ENCODE data around the gene STT3A. TPM values are rescaled to one million over a fixed set of nuclear protein-coding genes. Genes with fewer than 3 reads are reported as not detected.

The STT3A gene
- total and polyA plus RNA-seq, 2 experiments from 2014 or later: 91.7 to 156 TPM

GRCh38 chr11:125578783-125579182 is 13.9 kb upstream of the STT3A start (continued):
- TF ChIP-seq, protein P1, sequence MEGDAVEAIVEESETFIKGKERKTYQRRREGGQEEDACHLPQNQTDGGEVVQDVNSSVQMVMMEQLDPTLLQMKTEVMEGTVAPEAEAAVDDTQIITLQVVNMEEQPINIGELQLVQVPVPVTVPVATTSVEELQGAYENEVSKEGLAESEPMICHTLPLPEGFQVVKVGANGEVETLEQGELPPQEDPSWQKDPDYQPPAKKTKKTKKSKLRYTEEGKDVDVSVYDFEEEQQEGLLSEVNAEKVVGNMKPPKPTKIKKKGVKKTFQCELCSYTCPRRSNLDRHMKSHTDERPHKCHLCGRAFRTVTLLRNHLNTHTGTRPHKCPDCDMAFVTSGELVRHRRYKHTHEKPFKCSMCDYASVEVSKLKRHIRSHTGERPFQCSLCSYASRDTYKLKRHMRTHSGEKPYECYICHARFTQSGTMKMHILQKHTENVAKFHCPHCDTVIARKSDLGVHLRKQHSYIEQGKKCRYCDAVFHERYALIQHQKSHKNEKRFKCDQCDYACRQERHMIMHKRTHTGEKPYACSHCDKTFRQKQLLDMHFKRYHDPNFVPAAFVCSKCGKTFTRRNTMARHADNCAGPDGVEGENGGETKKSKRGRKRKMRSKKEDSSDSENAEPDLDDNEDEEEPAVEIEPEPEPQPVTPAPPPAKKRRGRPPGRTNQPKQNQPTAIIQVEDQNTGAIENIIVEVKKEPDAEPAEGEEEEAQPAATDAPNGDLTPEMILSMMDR (conservative IDR thresholded peaks at IDR 0.05; ENCODE audit: low read depth in 2 of 2): no peak
- no peak for TF ChIP-seq ZNF114 (CRISPR knock-in tag; IDR thresholded peaks at IDR 0.05)
- TF ChIP-seq EZH2 (IDR thresholded peaks at IDR 0.05; ENCODE audit: low read depth, unreplicated experiment): no peak

- Histone ChIP-seq H3K4me3 (no peak overlapping the region), H3K27me3 (ENCODE audit: insufficient read depth) (no peaks in the 10 kb centered on the region), H3K4me1 (ENCODE audit: insufficient read depth) (no peaks in the 10 kb centered on the region), H2AFZ (no peak overlapping the region), H3K36me3 (ENCODE audit: insufficient read depth) (peaks cover 82% of the 10 kb centered on the region), H3F3A (replicated peaks; ENCODE audit: low read depth) (no peaks in the 10 kb centered on the region), H4K20me1 (replicated peaks; ENCODE audit: insufficient read depth) (peaks cover 10% of the 10 kb centered on the region; the same call in 1 of the 2 replicates), H3K27ac (ENCODE audit: low read depth) (no peak overlapping the region), H3K4me2 (no peak overlapping the region), H3K9me2 (ENCODE audit: insufficient read depth) (no peaks in the 10 kb centered on the region), H3K79me2 (replicated peaks; ENCODE audit: insufficient read depth) (no peaks in the 10 kb centered on the region)
- H3K4me1 Mint-ChIP-seq: no peaks in the 10 kb centered on the region
- no peak for DNase-seq (ENCODE audit: low spot score)
- no peak overlapping the region for H3K27ac Mint-ChIP-seq
- no peak for ATAC-seq
- no peak for TF ChIP-seq EZH2phosphoT487 (IDR thresholded peaks at IDR 0.05; ENCODE audit: unreplicated experiment)
- TF ChIP-seq ZNF331 (CRISPR knock-in tag; IDR thresholded peaks at IDR 0.05; ENCODE audit: low read depth): no peak
- TF ChIP-seq, protein P2, sequence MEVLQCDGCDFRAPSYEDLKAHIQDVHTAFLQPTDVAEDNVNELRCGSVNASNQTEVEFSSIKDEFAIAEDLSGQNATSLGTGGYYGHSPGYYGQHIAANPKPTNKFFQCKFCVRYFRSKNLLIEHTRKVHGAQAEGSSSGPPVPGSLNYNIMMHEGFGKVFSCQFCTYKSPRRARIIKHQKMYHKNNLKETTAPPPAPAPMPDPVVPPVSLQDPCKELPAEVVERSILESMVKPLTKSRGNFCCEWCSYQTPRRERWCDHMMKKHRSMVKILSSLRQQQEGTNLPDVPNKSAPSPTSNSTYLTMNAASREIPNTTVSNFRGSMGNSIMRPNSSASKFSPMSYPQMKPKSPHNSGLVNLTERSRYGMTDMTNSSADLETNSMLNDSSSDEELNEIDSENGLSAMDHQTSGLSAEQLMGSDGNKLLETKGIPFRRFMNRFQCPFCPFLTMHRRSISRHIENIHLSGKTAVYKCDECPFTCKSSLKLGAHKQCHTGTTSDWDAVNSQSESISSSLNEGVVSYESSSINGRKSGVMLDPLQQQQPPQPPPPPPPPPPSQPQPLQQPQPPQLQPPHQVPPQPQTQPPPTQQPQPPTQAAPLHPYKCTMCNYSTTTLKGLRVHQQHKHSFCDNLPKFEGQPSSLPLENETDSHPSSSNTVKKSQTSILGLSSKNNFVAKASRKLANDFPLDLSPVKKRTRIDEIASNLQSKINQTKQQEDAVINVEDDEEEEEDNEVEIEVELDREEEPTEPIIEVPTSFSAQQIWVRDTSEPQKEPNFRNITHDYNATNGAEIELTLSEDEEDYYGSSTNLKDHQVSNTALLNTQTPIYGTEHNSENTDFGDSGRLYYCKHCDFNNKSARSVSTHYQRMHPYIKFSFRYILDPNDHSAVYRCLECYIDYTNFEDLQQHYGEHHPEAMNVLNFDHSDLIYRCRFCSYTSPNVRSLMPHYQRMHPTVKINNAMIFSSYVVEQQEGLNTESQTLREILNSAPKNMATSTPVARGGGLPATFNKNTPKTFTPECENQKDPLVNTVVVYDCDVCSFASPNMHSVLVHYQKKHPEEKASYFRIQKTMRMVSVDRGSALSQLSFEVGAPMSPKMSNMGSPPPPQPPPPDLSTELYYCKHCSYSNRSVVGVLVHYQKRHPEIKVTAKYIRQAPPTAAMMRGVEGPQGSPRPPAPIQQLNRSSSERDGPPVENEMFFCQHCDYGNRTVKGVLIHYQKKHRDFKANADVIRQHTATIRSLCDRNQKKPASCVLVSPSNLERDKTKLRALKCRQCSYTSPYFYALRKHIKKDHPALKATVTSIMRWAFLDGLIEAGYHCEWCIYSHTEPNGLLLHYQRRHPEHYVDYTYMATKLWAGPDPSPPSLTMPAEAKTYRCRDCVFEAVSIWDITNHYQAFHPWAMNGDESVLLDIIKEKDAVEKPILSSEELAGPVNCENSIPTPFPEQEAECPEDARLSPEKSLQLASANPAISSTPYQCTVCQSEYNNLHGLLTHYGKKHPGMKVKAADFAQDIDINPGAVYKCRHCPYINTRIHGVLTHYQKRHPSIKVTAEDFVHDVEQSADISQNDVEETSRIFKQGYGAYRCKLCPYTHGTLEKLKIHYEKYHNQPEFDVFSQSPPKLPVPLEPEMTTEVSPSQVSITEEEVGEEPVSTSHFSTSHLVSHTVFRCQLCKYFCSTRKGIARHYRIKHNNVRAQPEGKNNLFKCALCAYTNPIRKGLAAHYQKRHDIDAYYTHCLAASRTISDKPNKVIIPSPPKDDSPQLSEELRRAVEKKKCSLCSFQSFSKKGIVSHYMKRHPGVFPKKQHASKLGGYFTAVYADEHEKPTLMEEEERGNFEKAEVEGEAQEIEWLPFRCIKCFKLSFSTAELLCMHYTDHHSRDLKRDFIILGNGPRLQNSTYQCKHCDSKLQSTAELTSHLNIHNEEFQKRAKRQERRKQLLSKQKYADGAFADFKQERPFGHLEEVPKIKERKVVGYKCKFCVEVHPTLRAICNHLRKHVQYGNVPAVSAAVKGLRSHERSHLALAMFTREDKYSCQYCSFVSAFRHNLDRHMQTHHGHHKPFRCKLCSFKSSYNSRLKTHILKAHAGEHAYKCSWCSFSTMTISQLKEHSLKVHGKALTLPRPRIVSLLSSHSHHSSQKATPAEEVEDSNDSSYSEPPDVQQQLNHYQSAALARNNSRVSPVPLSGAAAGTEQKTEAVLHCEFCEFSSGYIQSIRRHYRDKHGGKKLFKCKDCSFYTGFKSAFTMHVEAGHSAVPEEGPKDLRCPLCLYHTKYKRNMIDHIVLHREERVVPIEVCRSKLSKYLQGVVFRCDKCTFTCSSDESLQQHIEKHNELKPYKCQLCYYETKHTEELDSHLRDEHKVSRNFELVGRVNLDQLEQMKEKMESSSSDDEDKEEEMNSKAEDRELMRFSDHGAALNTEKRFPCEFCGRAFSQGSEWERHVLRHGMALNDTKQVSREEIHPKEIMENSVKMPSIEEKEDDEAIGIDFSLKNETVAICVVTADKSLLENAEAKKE (CRISPR knock-in tag; IDR thresholded peaks at IDR 0.05): no peak
- TF ChIP-seq ETS1 (IDR thresholded peaks at IDR 0.05): no peak
- no peak for TF ChIP-seq POLR2AphosphoS5 (IDR thresholded peaks at IDR 0.05; ENCODE audit: low read depth)
- TF ChIP-seq, protein P3, sequence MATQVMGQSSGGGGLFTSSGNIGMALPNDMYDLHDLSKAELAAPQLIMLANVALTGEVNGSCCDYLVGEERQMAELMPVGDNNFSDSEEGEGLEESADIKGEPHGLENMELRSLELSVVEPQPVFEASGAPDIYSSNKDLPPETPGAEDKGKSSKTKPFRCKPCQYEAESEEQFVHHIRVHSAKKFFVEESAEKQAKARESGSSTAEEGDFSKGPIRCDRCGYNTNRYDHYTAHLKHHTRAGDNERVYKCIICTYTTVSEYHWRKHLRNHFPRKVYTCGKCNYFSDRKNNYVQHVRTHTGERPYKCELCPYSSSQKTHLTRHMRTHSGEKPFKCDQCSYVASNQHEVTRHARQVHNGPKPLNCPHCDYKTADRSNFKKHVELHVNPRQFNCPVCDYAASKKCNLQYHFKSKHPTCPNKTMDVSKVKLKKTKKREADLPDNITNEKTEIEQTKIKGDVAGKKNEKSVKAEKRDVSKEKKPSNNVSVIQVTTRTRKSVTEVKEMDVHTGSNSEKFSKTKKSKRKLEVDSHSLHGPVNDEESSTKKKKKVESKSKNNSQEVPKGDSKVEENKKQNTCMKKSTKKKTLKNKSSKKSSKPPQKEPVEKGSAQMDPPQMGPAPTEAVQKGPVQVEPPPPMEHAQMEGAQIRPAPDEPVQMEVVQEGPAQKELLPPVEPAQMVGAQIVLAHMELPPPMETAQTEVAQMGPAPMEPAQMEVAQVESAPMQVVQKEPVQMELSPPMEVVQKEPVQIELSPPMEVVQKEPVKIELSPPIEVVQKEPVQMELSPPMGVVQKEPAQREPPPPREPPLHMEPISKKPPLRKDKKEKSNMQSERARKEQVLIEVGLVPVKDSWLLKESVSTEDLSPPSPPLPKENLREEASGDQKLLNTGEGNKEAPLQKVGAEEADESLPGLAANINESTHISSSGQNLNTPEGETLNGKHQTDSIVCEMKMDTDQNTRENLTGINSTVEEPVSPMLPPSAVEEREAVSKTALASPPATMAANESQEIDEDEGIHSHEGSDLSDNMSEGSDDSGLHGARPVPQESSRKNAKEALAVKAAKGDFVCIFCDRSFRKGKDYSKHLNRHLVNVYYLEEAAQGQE (IDR thresholded peaks at IDR 0.05; ENCODE audit: unreplicated experiment): no peak
- no peaks in the 10 kb centered on the region for H3K9me3 Mint-ChIP-seq
- H3K36me3 Mint-ChIP-seq (ENCODE audit: low read depth): peaks cover 79% of the 10 kb centered on the region
- H3K4me3 Mint-ChIP-seq: no peak overlapping the region
- peaks cover 3% of the 10 kb centered on the region for H3K27me3 Mint-ChIP-seq (ENCODE audit: insufficient read depth, low read depth, poor library complexity)
These were observed 12.8 kb upstream of the STT3A start for GRCh38 chr11:125579811-125580210.

All from GM23338 (cell line).